ENCODE results near the gene CIITA. TPM values are rescaled to one million over a fixed set of nuclear protein-coding genes. Genes with fewer than 3 reads are reported as not detected.
A peak's percentile ranks its signal among the peaks of the same experiment; 100 is the strongest.

The CIITA gene
- polyA plus RNA-seq, 2 donors = 2.8 to 5.5 TPM

DNA sequence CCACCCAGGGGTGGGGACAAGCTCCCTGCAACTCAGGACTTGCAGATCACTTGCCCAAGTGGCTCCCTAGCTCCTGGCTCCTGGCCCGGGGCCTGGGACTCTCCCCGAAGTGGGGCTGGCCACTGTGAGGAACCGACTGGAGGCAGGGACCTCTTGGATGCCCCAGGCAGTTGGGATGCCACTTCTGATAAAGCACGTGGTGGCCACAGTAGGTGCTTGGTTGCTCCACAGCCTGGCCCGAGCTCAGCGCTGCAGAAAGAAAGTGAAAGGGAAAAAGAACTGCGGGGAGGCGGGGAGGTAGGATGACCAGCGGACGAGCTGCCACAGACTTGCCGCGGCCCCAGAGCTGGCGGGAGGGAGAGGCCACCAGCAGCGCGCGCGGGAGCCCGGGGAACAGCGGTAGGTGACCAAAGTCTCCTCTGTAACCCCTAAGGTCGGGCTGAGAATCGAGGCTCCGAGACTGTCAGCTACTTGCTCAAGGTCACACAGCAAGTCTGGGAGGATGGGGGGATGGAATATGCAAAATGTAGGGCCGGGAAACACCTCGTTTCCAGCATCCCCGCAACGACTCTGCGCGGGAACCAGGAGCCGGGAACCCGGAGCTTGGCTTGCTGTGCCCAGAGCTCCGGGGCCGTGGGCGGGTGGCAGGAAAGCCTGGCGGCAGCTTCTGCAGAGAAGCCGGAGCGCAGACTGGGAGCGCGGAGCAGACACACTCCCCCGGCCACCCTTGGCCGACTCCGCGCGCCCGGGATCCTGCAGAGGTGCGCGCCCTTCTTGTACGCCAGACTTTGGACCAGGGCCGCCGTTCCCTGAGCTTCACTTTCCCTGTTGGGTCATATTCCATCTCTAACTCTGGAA is 1.9 kb downstream of the CIITA start:
- 1 to 2% methylated on average over 37 to 49 of the region's 49 CpGs for WGBS, 2 donors
- peak overlapping the region; percentile 15 to 40 for H3K27ac ChIP-seq (ENCODE audit: low read depth in 2 of 2, low read length in 1 of 2)

DNA sequence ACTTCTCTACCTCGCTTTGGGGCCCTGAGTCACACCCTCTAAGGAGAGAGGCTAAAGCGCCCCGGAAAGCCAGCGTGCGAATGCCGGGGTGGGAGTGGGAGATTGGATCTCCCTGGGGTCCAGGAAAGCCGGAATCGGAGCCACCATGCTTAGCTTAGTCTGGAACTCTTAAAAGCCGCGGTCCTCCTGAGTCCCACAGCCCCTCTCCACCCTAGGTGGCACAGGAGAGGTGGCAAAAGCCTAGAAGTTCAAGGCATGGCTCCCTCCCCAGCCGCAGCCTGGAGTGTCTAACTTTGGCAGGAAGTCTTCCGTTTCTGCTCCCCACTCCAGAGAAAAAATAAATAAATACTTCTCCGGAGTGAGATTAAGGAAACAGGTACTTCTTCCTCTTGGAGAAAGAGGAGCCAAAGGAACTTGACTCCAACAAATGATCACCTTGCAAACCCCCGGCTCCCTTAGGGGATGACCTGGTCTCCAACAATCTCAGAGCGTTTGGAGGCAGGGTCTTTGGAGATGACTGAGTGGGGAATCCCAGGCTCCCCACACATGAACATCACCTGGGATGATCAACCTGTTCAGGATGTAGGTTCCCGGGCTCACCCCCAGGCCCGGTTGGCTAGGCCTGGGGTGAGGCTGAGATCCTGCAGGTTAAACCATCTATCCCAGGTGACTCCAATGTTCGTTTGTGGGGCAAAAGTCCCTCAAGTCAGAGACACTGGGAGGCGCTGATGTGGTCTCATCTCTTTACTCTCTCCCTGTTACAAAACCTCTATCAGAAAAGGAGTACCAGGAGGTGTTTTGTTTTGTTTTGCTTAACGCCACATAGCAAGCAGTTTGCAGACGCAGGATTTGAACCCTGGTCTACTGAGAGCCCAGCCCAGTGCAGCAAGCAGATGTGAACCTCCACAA is 2.9 kb downstream of the CIITA start:
- H3K36me3 ChIP-seq (ENCODE audit: control insufficient read depth in 2 of 2, insufficient read depth in 2 of 2, low read length in 1 of 2) = no peaks in the 10 kb centered on the region
- H3K27me3 ChIP-seq (ENCODE audit: control insufficient read depth in 1 of 2, insufficient read depth in 2 of 2, low read length in 2 of 2) = no peaks in the 10 kb centered on the region
- H3K4me3 ChIP-seq (ENCODE audit: low read depth in 1 of 2, low read length in 2 of 2) = peak overlapping the region; percentile 51 to 72
- 34 to 46% methylated on average over 21 of the region's 21 CpGs for WGBS, 2 donors
- H3K27ac ChIP-seq (ENCODE audit: low read depth in 2 of 2, low read length in 1 of 2) = peak overlapping the region in 1 of 2 donors; percentile 40
- H3K4me1 ChIP-seq (ENCODE audit: control insufficient read depth in 2 of 2, insufficient read depth in 2 of 2, low read length in 1 of 2) = peaks cover 6 to 10% of the 10 kb centered on the region in 2 donors
- H3K9me3 ChIP-seq (ENCODE audit: control insufficient read depth in 2 of 2, insufficient read depth in 1 of 2, low read depth in 1 of 2, low read length in 1 of 2) = no peaks in the 10 kb centered on the region

More for the DNA sequence above, 1.9 kb downstream of the CIITA start:
- no peaks in the 10 kb centered on the region for H3K36me3 ChIP-seq (ENCODE audit: control insufficient read depth in 2 of 2, insufficient read depth in 2 of 2, low read length in 1 of 2)
- peak overlapping the region; percentile 51 to 72 for H3K4me3 ChIP-seq (ENCODE audit: low read depth in 1 of 2, low read length in 2 of 2)
- no peaks in the 10 kb centered on the region for H3K27me3 ChIP-seq (ENCODE audit: control insufficient read depth in 1 of 2, insufficient read depth in 2 of 2, low read length in 2 of 2)
- no peaks in the 10 kb centered on the region for H3K9me3 ChIP-seq (ENCODE audit: control insufficient read depth in 2 of 2, insufficient read depth in 1 of 2, low read depth in 1 of 2, low read length in 1 of 2)
- peaks cover 6 to 10% of the 10 kb centered on the region in 2 donors for H3K4me1 ChIP-seq (ENCODE audit: control insufficient read depth in 2 of 2, insufficient read depth in 2 of 2, low read length in 1 of 2)

DNA sequence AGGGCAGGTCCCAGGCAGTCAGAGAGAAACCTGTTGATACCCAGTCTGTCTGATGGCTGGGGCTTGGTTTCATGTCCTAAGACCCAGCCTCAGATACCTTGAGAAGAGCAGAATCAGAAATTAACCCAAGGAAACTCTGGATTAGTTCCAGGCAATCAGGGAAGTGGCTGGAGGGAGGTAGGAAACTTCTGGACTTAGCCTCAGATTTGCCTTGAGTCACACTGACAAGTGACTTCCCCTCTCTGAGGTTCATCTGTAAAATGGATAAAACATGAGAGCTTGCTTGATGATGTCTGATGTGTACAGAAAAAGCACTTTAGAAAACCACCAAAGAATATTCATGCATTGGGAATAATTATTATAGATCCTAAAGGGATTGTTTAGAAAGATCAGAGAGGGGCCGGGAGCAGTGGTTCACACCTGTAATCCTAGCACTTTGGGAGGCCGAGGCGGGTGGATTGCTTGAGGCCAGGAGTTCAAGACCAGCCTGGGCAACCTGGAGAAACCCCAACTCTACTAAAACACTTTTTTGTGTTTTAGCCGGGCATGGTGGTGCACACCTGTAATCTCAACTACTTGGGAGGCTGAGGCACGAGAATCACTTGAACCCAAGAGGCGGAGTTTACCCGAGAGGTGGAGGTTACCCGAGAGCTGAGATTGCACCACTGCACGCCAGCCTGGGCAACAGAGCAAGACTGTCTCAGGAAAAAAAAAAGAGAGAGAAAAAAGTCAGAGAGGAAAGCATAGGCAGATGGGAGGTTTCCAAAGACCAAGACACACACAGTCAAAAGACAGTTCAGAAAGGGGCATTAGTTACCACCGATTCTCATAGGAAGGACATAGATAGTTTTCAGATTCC is 3.8 kb downstream of the CIITA start:
- WGBS, 2 donors = 84 to 86% methylated on average over 10 of the region's 10 CpGs
- H3K4me1 ChIP-seq (ENCODE audit: control insufficient read depth in 2 of 2, insufficient read depth in 2 of 2, low read length in 1 of 2) = peaks cover 9 to 18% of the 10 kb centered on the region in 2 donors
- no peaks in the 10 kb centered on the region for H3K27me3 ChIP-seq (ENCODE audit: control insufficient read depth in 1 of 2, insufficient read depth in 2 of 2, low read length in 2 of 2)
- H3K4me3 ChIP-seq (ENCODE audit: low read depth in 1 of 2, low read length in 2 of 2) = no peak overlapping the region
- no peak overlapping the region for H3K27ac ChIP-seq (ENCODE audit: low read depth in 2 of 2, low read length in 1 of 2)
- no peaks in the 10 kb centered on the region for H3K9me3 ChIP-seq (ENCODE audit: control insufficient read depth in 2 of 2, insufficient read depth in 1 of 2, low read depth in 1 of 2, low read length in 1 of 2)
- H3K36me3 ChIP-seq (ENCODE audit: control insufficient read depth in 2 of 2, insufficient read depth in 2 of 2, low read length in 1 of 2) = no peaks in the 10 kb centered on the region

DNA sequence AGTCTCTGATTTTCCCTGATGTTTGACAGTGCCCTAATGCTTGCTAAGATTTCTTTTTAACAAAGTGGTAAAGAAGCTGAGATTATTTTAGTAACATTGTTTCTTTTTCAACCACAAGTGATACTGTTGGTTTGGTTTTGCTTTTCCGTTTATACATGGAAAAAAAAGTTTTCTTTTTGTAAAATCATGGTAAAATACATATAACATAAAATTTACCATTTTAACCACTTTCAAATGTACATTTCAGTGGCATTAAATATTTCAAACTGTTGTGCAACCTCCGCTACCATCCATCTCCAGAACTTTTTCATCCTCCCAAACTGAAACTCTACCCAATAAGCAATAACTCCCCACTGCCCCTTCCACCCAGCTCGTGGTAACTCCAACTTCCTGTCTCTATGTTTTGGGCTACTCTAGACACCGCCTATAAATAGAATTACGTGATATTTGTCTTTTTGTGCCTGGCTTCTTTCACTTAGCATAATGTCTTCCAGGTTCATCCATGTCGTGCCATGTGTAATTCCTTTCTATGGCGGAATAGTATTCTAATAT is 4.6 kb downstream of the CIITA start:
- Histone ChIP-seq H3K9me3 (ENCODE audit: control insufficient read depth in 2 of 2, insufficient read depth in 1 of 2, low read depth in 1 of 2, low read length in 1 of 2) (no peaks in the 10 kb centered on the region), H3K27me3 (ENCODE audit: control insufficient read depth in 1 of 2, insufficient read depth in 2 of 2, low read length in 2 of 2) (no peaks in the 10 kb centered on the region), H3K36me3 (ENCODE audit: control insufficient read depth in 2 of 2, insufficient read depth in 2 of 2, low read length in 1 of 2) (no peaks in the 10 kb centered on the region), H3K4me3 (ENCODE audit: low read depth in 1 of 2, low read length in 2 of 2) (no peak overlapping the region), H3K27ac (ENCODE audit: low read depth in 2 of 2, low read length in 1 of 2) (no peak overlapping the region), H3K4me1 (ENCODE audit: control insufficient read depth in 2 of 2, insufficient read depth in 2 of 2, low read length in 1 of 2) (peaks cover 9 to 18% of the 10 kb centered on the region in 2 donors)
- WGBS, 2 donors = 76 to 77% methylated on average over 7 of the region's 7 CpGs

DNA sequence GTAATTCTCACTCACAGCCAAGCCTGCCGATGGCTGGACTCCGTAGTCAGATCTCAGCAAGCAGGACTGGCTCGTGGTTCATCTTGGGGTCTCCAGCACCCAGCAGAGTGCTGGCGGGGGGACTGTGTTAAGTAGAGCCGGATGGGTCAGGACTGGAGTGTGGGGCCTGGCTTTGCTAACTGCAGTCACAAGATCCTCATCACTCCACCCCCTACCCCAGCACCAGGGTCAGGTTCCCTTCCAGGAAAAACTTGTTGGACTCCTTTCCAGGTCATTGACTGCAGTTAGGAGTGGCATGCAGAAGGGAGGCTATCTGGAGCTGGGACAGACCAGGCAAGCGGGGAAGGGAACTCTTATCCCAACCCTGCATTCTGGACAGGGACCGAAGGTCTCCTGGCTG is 6.0 kb downstream of the CIITA start:
- Histone ChIP-seq H3K27ac (ENCODE audit: low read depth in 2 of 2, low read length in 1 of 2) (no peak overlapping the region), H3K27me3 (ENCODE audit: control insufficient read depth in 1 of 2, insufficient read depth in 2 of 2, low read length in 2 of 2) (no peaks in the 10 kb centered on the region), H3K36me3 (ENCODE audit: control insufficient read depth in 2 of 2, insufficient read depth in 2 of 2, low read length in 1 of 2) (no peaks in the 10 kb centered on the region), H3K4me3 (ENCODE audit: low read depth in 1 of 2, low read length in 2 of 2) (no peak overlapping the region), H3K9me3 (ENCODE audit: control insufficient read depth in 2 of 2, insufficient read depth in 1 of 2, low read depth in 1 of 2, low read length in 1 of 2) (no peaks in the 10 kb centered on the region), H3K4me1 (ENCODE audit: control insufficient read depth in 2 of 2, insufficient read depth in 2 of 2, low read length in 1 of 2) (peaks cover 9 to 18% of the 10 kb centered on the region in 2 donors)
- 74 to 84% methylated on average over 7 of the region's 7 CpGs for WGBS, 2 donors

DNA sequence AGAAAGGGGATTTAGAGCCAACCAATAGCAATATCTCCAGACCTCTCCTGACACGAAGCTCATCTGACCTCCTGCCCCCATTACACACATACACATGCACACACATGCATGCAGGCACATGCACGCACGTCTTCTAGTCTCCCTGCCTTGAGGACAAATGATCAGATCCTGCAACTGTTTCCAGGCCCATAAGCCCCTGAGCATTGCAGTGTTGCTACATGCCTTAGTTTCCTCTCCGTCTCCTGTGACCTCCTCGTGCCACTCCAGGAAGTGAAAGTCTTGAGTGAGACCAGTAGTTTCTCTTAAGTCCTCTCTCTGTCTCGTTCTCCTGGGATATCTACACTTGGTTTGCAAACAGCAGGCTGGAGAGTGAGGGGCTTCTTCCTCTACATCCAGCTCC is 8.2 kb downstream of the CIITA start:
- H3K27me3 ChIP-seq (ENCODE audit: control insufficient read depth in 1 of 2, insufficient read depth in 2 of 2, low read length in 2 of 2) = no peaks in the 10 kb centered on the region
- H3K4me1 ChIP-seq (ENCODE audit: control insufficient read depth in 2 of 2, insufficient read depth in 2 of 2, low read length in 1 of 2) = peaks cover 2 to 13% of the 10 kb centered on the region in 2 donors
- no peak overlapping the region for H3K27ac ChIP-seq (ENCODE audit: low read depth in 2 of 2, low read length in 1 of 2)
- no peaks in the 10 kb centered on the region for H3K36me3 ChIP-seq (ENCODE audit: control insufficient read depth in 2 of 2, insufficient read depth in 2 of 2, low read length in 1 of 2)
- H3K4me3 ChIP-seq (ENCODE audit: low read depth in 1 of 2, low read length in 2 of 2) = no peak overlapping the region
- 36 to 45% methylated on average over 6 of the region's 6 CpGs for WGBS, 2 donors
- no peaks in the 10 kb centered on the region for H3K9me3 ChIP-seq (ENCODE audit: control insufficient read depth in 2 of 2, insufficient read depth in 1 of 2, low read depth in 1 of 2, low read length in 1 of 2)

DNA sequence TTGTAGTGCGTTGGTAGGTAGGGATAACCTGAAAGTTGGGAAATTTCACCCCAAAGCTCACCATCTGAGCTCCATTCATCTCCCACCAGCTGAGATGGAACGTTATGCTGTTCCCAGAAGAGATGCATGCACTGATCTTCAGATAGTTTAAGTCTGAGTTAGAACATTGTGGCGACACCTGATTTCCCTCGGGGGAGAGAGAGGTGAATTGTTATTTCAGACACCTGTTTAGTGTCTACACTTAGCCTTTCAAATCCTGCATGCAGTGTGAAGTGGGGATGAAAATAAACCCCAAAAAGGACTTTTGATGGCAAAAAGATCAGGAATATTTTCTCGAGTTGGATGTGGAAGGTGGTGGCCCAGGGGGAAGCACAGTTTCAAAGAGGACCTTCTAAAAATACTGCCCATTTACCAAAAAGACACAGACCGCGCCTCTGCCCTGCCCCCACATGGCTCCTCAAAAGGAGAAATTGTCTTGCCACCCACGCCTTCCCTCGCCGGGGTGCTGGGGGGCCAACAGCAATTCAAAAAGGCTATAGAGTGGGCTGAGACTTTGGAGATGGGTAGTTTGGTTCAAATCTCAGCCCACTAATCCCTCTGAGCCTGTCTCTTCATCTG is 11.4 kb downstream of the CIITA start:
- H3K36me3 ChIP-seq (ENCODE audit: control insufficient read depth in 2 of 2, insufficient read depth in 2 of 2, low read length in 1 of 2) = no peaks in the 10 kb centered on the region
- WGBS, 2 donors = 68 to 71% methylated on average over 10 of the region's 10 CpGs
- H3K9me3 ChIP-seq (ENCODE audit: control insufficient read depth in 2 of 2, insufficient read depth in 1 of 2, low read depth in 1 of 2, low read length in 1 of 2) = no peaks in the 10 kb centered on the region
- no peaks in the 10 kb centered on the region for H3K27me3 ChIP-seq (ENCODE audit: control insufficient read depth in 1 of 2, insufficient read depth in 2 of 2, low read length in 2 of 2)
- H3K27ac ChIP-seq (ENCODE audit: low read depth in 2 of 2, low read length in 1 of 2) = no peak overlapping the region
- no peak overlapping the region for H3K4me3 ChIP-seq (ENCODE audit: low read depth in 1 of 2, low read length in 2 of 2)
- peaks cover 2 to 9% of the 10 kb centered on the region in 2 donors for H3K4me1 ChIP-seq (ENCODE audit: control insufficient read depth in 2 of 2, insufficient read depth in 2 of 2, low read length in 1 of 2)

DNA sequence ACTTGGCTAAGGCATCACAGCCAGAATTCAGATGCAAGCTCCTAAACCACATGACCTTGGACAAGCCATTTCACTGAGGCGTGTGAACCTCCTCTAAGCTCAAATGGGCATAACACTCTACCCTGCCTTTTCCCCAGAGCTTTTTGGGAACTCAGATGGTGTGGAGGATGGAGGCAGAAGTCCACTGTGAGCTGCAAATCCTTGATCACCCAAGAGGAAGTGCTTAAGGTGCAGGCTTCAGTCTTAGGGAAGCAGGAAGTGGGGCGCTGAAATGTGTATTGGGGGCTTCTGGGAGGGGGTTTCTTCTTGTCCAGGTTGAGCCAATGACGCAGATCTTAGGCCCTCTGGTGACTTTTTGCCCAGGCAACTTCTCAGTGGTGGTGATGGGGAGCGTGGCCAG is 12.9 kb downstream of the CIITA start:
- Histone ChIP-seq H3K4me3 (ENCODE audit: low read depth in 1 of 2, low read length in 2 of 2) (no peak overlapping the region), H3K4me1 (ENCODE audit: control insufficient read depth in 2 of 2, insufficient read depth in 2 of 2, low read length in 1 of 2) (peaks cover 2 to 9% of the 10 kb centered on the region in 2 donors), H3K9me3 (ENCODE audit: control insufficient read depth in 2 of 2, insufficient read depth in 1 of 2, low read depth in 1 of 2, low read length in 1 of 2) (no peaks in the 10 kb centered on the region), H3K27ac (ENCODE audit: low read depth in 2 of 2, low read length in 1 of 2) (no peak overlapping the region), H3K27me3 (ENCODE audit: control insufficient read depth in 1 of 2, insufficient read depth in 2 of 2, low read length in 2 of 2) (no peaks in the 10 kb centered on the region), H3K36me3 (ENCODE audit: control insufficient read depth in 2 of 2, insufficient read depth in 2 of 2, low read length in 1 of 2) (no peaks in the 10 kb centered on the region)
- WGBS, 2 donors = 86 to 92% methylated on average over 4 of the region's 4 CpGs
